SK-N-SH treated with all-trans-retinoic acid at 6 μM for 48 hours (cell line): ENCODE data around the gene SMIM24.

Source experiments
- BACH2 ChIP-seq: fragments of 250-450 bp; sonication (Bioruptor Pico); IDR thresholded peaks from 2 replicates; pipeline ENCODE4 v1.9.0; 2021; ENCODE audit warnings: mild to moderate bottlenecking, borderline replicate concordance
- CSDC2 ChIP-seq: fragments of 250-450 bp; sonication (Bioruptor Pico); IDR thresholded peaks from 2 replicates; pipeline ENCODE4 v1.5.0; 2020; ENCODE audit warnings: mild to moderate bottlenecking, moderate library complexity
- RARB ChIP-seq: fragments of 250-450 bp; sonication (Bioruptor Pico); IDR thresholded peaks from 2 replicates; pipeline ENCODE4 v1.8.0; 2021; ENCODE audit warnings: mild to moderate bottlenecking, moderate library complexity
- SNAI2 ChIP-seq: fragments of 250-450 bp; sonication (Bioruptor Pico); IDR thresholded peaks from 2 replicates; pipeline ENCODE4 v1.5.0; 2020; ENCODE audit warnings: mild to moderate bottlenecking, moderate library complexity
- ZFP30 ChIP-seq: fragments of 450-650 bp; formaldehyde crosslinking; IDR thresholded peaks from 2 replicates; pipeline ENCODE4 v1.5.0; 2022; ENCODE audit warnings: mild to moderate bottlenecking, moderate library complexity
- ZNF8 ChIP-seq: fragments of 450-650 bp; formaldehyde crosslinking; IDR thresholded peaks from 2 replicates; pipeline ENCODE4 v1.5.0; 2020; ENCODE audit warnings: mild to moderate bottlenecking, moderate library complexity
- TF ChIP-seq, protein P1 (sequence below): fragments of 250-450 bp; sonication (Bioruptor Pico); IDR thresholded peaks from 2 replicates; pipeline ENCODE4 v1.8.0; 2021; ENCODE audit warnings: low read depth, mild to moderate bottlenecking, moderate library complexity, borderline replicate concordance
- TF ChIP-seq, protein P2 (sequence below): fragments of 250-450 bp; sonication (Bioruptor Pico); IDR thresholded peaks from 2 replicates; pipeline ENCODE4 v1.8.0; 2020; ENCODE audit warnings: mild to moderate bottlenecking, moderate library complexity, borderline replicate concordance

DNA sequence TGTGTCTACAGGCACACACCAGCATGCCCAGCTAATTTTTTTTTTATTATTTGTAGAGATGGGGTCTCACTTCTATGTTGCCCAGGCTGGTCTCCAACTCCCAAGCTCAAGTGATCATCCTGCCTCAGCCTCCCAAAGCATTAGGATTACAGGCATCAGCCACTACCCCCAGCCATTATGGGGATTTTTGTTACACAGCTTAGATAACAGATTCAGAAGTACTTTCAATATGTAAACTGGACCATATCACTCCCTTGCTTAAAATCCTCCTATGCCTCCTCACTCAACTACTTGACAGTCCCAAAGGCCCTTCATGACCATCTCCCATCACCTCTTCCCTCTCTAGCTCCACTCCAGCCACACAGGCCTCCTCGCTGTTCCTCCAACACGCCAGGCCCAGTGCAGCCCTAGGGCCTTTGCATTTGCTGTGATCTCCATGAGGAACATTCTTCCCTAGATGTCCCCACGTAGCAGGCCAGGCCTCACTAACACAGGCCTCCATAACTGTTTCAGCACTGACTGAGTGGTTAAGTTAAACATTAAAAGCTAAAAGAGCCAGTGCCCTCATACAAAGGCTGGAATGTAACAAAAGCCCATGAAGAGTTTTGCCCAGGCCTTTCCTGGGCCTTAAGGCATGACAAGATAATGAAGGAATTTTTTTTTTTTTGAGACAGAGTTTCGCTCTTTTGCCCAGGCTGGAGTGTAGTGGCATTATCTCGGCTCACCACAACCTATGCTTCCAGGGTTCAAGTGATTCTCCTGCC, 17.6 kb upstream of the SMIM24 start:
- TF ChIP-seq RARB (no peak), SNAI2 (CRISPR knock-in tag) (no peak), CSDC2 (no peak), ZNF8 (CRISPR knock-in tag) (no peak), ZFP30 (no peak), BACH2 (CRISPR knock-in tag) (no peak)
- TF ChIP-seq, protein P1, sequence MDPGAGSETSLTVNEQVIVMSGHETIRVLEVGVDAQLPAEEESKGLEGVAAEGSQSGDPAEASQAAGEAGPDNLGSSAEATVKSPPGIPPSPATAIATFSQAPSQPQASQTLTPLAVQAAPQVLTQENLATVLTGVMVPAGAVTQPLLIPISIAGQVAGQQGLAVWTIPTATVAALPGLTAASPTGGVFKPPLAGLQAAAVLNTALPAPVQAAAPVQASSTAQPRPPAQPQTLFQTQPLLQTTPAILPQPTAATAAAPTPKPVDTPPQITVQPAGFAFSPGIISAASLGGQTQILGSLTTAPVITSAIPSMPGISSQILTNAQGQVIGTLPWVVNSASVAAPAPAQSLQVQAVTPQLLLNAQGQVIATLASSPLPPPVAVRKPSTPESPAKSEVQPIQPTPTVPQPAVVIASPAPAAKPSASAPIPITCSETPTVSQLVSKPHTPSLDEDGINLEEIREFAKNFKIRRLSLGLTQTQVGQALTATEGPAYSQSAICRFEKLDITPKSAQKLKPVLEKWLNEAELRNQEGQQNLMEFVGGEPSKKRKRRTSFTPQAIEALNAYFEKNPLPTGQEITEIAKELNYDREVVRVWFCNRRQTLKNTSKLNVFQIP (CRISPR knock-in tag): no peak
- TF ChIP-seq, protein P2, sequence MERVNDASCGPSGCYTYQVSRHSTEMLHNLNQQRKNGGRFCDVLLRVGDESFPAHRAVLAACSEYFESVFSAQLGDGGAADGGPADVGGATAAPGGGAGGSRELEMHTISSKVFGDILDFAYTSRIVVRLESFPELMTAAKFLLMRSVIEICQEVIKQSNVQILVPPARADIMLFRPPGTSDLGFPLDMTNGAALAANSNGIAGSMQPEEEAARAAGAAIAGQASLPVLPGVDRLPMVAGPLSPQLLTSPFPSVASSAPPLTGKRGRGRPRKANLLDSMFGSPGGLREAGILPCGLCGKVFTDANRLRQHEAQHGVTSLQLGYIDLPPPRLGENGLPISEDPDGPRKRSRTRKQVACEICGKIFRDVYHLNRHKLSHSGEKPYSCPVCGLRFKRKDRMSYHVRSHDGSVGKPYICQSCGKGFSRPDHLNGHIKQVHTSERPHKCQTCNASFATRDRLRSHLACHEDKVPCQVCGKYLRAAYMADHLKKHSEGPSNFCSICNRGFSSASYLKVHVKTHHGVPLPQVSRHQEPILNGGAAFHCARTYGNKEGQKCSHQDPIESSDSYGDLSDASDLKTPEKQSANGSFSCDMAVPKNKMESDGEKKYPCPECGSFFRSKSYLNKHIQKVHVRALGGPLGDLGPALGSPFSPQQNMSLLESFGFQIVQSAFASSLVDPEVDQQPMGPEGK (CRISPR knock-in tag): no peak
